Immature natural killer cell (primary cell): ENCODE data around the gene PRSS36. TPM values are rescaled to one million over a fixed set of nuclear protein-coding genes. Genes with fewer than 3 reads are reported as not detected.

Source experiments
- DNase-seq, 3 donors: peaks; one replicate each; pipeline ENCODE4 v3.0.0; 2022; ENCODE audit warnings: mixed read lengths in 1 of 3
- H3K27ac Mint-ChIP-seq, 6 donors: one replicate each; pipeline ENCODE4 v1.8.0; 2020; ENCODE audit warnings: mixed read lengths in 6 of 6, mild to moderate bottlenecking in 5 of 6, inconsistent platforms in 4 of 6, moderate library complexity in 3 of 6
- H3K27me3 Mint-ChIP-seq, 3 donors: one replicate each; pipeline ENCODE4 v1.8.0; 2020 to 2021; ENCODE audit warnings: low read depth in 3 of 3, mild to moderate bottlenecking in 3 of 3, mixed read lengths in 3 of 3, moderate library complexity in 3 of 3, inconsistent platforms in 1 of 3
- H3K36me3 Mint-ChIP-seq, 3 donors: one replicate each; pipeline ENCODE4 v1.8.0; 2020; ENCODE audit warnings: mixed read lengths in 3 of 3, inconsistent platforms in 2 of 3, mild to moderate bottlenecking in 2 of 3
- H3K4me1 Mint-ChIP-seq, 2 donors: one replicate each; pipeline ENCODE4 v1.8.0; 2020; ENCODE audit warnings: inconsistent platforms in 2 of 2, mild to moderate bottlenecking in 2 of 2, mixed read lengths in 2 of 2, moderate library complexity in 1 of 2
- H3K4me3 Mint-ChIP-seq, 5 donors: one replicate each; pipeline ENCODE4 v1.8.0; 2020; ENCODE audit warnings: mild to moderate bottlenecking in 5 of 5, mixed read lengths in 5 of 5, inconsistent platforms in 3 of 5, moderate library complexity in 3 of 5
- H3K9me3 Mint-ChIP-seq, 6 donors: one replicate each; pipeline ENCODE4 v1.8.0; 2020; ENCODE audit warnings: mild to moderate bottlenecking in 6 of 6, mixed read lengths in 6 of 6, inconsistent platforms in 4 of 6, moderate library complexity in 3 of 6
- polyA plus RNA-seq, 3 donors: library from polyadenylated mRNA; unstranded; fragments of 300-500 nt; fragmentation: Illumina TruSeq; gene quantifications; one replicate each; pipeline ENCODE4 v1.2.3, GENCODE V29; 2021

The PRSS36 gene
- polyA plus RNA-seq, 3 donors from 2014 or later: 3.4 to 8.6 (median 6.9) TPM

- peaks cover 81 to 93% of the 10 kb centered on the region in 2 donors for H3K4me1 Mint-ChIP-seq
- no peak for DNase-seq
- H3K4me3 Mint-ChIP-seq: peak overlapping the region; percentile 67 to 84 (median 75)
- peak overlapping the region; percentile 77 to 92 (median 89) for H3K27ac Mint-ChIP-seq
- H3K36me3 Mint-ChIP-seq: peaks cover 60 to 90% (median 70%) of the 10 kb centered on the region in 3 donors
- H3K9me3 Mint-ChIP-seq: peaks cover 0 to 2% (median 0%) of the 10 kb centered on the region in 6 donors
- H3K27me3 Mint-ChIP-seq: peaks cover 15 to 57% (median 37%) of the 10 kb centered on the region in 3 donors
Measured at GRCh38 chr16:31189412-31189778, 39.5 kb upstream of the PRSS36 start.

GRCh38 chr16:31188450-31189411, 38.9 kb upstream of the PRSS36 start:
- H3K27ac Mint-ChIP-seq: peak overlapping the region; percentile 77 to 92 (median 89)
- DNase-seq: peak; percentile 55 to 68 (median 63)
- peaks cover 14 to 61% (median 38%) of the 10 kb centered on the region in 3 donors for H3K27me3 Mint-ChIP-seq
- H3K36me3 Mint-ChIP-seq: peaks cover 65 to 91% (median 75%) of the 10 kb centered on the region in 3 donors
- H3K4me3 Mint-ChIP-seq: peak overlapping the region; percentile 67 to 84 (median 75)
- H3K4me1 Mint-ChIP-seq: peaks cover 85 to 94% of the 10 kb centered on the region in 2 donors
- H3K9me3 Mint-ChIP-seq: peaks cover 0 to 2% (median 0%) of the 10 kb centered on the region in 6 donors

GRCh38 chr16:31187808-31188189, 37.9 kb upstream of the PRSS36 start:
- Mint-ChIP-seq H3K9me3 (peaks cover 0 to 2% (median 0%) of the 10 kb centered on the region in 6 donors), H3K4me3 (peak overlapping the region; percentile 67 to 84 (median 75)), H3K27ac (peak overlapping the region; percentile 77 to 92 (median 89)), H3K4me1 (peaks cover 87 to 95% of the 10 kb centered on the region in 2 donors), H3K27me3 (peaks cover 14 to 66% (median 38%) of the 10 kb centered on the region in 3 donors), H3K36me3 (peaks cover 70 to 92% (median 74%) of the 10 kb centered on the region in 3 donors)
- peak in 1 of 3 donors; percentile 10 for DNase-seq

GRCh38 chr16:31186930-31187807, 37.3 kb upstream of the PRSS36 start:
- H3K36me3 Mint-ChIP-seq: peaks cover 74 to 94% (median 76%) of the 10 kb centered on the region in 3 donors

GRCh38 chr16:31186176-31186575, 36.3 kb upstream of the PRSS36 start:
- H3K36me3 Mint-ChIP-seq: peaks cover 72 to 92% (median 77%) of the 10 kb centered on the region in 3 donors
- H3K27me3 Mint-ChIP-seq: peaks cover 17 to 69% (median 42%) of the 10 kb centered on the region in 3 donors
- H3K9me3 Mint-ChIP-seq: peaks cover 0 to 2% (median 0%) of the 10 kb centered on the region in 6 donors
- peak; percentile 37 to 52 (median 47) for DNase-seq
- peaks cover 99 to 100% of the 10 kb centered on the region in 2 donors for H3K4me1 Mint-ChIP-seq
- H3K4me3 Mint-ChIP-seq: peak overlapping the region; percentile 66 to 84 (median 79)
- H3K27ac Mint-ChIP-seq: peak overlapping the region; percentile 77 to 92 (median 82)

More at GRCh38 chr16:31186930-31187807, 37.3 kb upstream of the PRSS36 start:
- Mint-ChIP-seq H3K4me3 (peak overlapping the region; percentile 69 to 84 (median 79)), H3K9me3 (peaks cover 0 to 2% (median 0%) of the 10 kb centered on the region in 6 donors), H3K27ac (peak overlapping the region; percentile 77 to 92 (median 89)), H3K4me1 (peaks cover 93 to 100% of the 10 kb centered on the region in 2 donors), H3K27me3 (peaks cover 14 to 68% (median 38%) of the 10 kb centered on the region in 3 donors)
- no peak for DNase-seq

- no peak for DNase-seq
- H3K9me3 Mint-ChIP-seq: no peaks in the 10 kb centered on the region
- H3K4me3 Mint-ChIP-seq: peak overlapping the region; percentile 66 to 84 (median 79)
- H3K4me1 Mint-ChIP-seq: peaks cover 92 to 94% of the 10 kb centered on the region in 2 donors
- H3K27ac Mint-ChIP-seq: peak overlapping the region; percentile 46 to 86 (median 81)
- peaks cover 22 to 71% (median 50%) of the 10 kb centered on the region in 3 donors for H3K27me3 Mint-ChIP-seq
- peaks cover 66 to 86% (median 70%) of the 10 kb centered on the region in 3 donors for H3K36me3 Mint-ChIP-seq
Measured at GRCh38 chr16:31185339-31185738, 35.5 kb upstream of the PRSS36 start.

- no peaks in the 10 kb centered on the region for H3K9me3 Mint-ChIP-seq
- peak in 1 of 3 donors; percentile 21 for DNase-seq
- peaks cover 88 to 90% of the 10 kb centered on the region in 2 donors for H3K4me1 Mint-ChIP-seq
- peaks cover 23 to 71% (median 55%) of the 10 kb centered on the region in 3 donors for H3K27me3 Mint-ChIP-seq
- peak overlapping the region; percentile 46 to 86 (median 81) for H3K27ac Mint-ChIP-seq
- peak overlapping the region; percentile 66 to 84 (median 79) for H3K4me3 Mint-ChIP-seq
- peaks cover 61 to 82% (median 66%) of the 10 kb centered on the region in 3 donors for H3K36me3 Mint-ChIP-seq
Measured at GRCh38 chr16:31184888-31185287, 35.0 kb upstream of the PRSS36 start.

- DNase-seq: peak in 1 of 3 donors; percentile 10
- H3K27me3 Mint-ChIP-seq: peaks cover 26 to 66% (median 57%) of the 10 kb centered on the region in 3 donors
- H3K4me1 Mint-ChIP-seq: peaks cover 81 to 84% of the 10 kb centered on the region in 2 donors
- peak overlapping the region; percentile 93 to 99 (median 96) for H3K4me3 Mint-ChIP-seq
- peaks cover 50 to 71% (median 55%) of the 10 kb centered on the region in 3 donors for H3K36me3 Mint-ChIP-seq
- H3K9me3 Mint-ChIP-seq: no peaks in the 10 kb centered on the region
- peak overlapping the region; percentile 51 to 80 (median 64) for H3K27ac Mint-ChIP-seq
Measured at GRCh38 chr16:31183432-31184428, 33.9 kb upstream of the PRSS36 start.

GRCh38 chr16:31182391-31182790, 32.5 kb upstream of the PRSS36 start:
- DNase-seq: no peak
- Mint-ChIP-seq H3K9me3 (no peaks in the 10 kb centered on the region), H3K4me1 (peaks cover 78 to 83% of the 10 kb centered on the region in 2 donors), H3K36me3 (peaks cover 46 to 59% (median 51%) of the 10 kb centered on the region in 3 donors), H3K27ac (peak overlapping the region; percentile 53 to 87 (median 74)), H3K27me3 (peaks cover 26 to 56% (median 55%) of the 10 kb centered on the region in 3 donors), H3K4me3 (peak overlapping the region; percentile 93 to 99 (median 96))

GRCh38 chr16:31181102-31181830, 31.4 kb upstream of the PRSS36 start:
- H3K27ac Mint-ChIP-seq: peak overlapping the region; percentile 87 to 98 (median 93)
- peaks cover 28 to 54% (median 52%) of the 10 kb centered on the region in 3 donors for H3K27me3 Mint-ChIP-seq
- peaks cover 76 to 80% of the 10 kb centered on the region in 2 donors for H3K4me1 Mint-ChIP-seq
- peak overlapping the region; percentile 93 to 99 (median 96) for H3K4me3 Mint-ChIP-seq
- DNase-seq: peak in 1 of 3 donors; percentile 26
- H3K36me3 Mint-ChIP-seq: peaks cover 34 to 48% (median 40%) of the 10 kb centered on the region in 3 donors
- no peaks in the 10 kb centered on the region for H3K9me3 Mint-ChIP-seq

- peak within 1 kb of the TSS; percentile 93 to 99 (median 96) for H3K4me3 Mint-ChIP-seq
- H3K27me3 Mint-ChIP-seq: peaks cover 27 to 44% (median 43%) of the 10 kb centered on the region in 3 donors
- peak; percentile 91 to 95 (median 95) for DNase-seq
- peaks cover 22 to 35% (median 27%) of the 10 kb centered on the region in 3 donors for H3K36me3 Mint-ChIP-seq
- peak within 1 kb of the TSS; percentile 90 to 100 (median 98) for H3K27ac Mint-ChIP-seq
- H3K9me3 Mint-ChIP-seq: no peaks in the 10 kb centered on the region
- H3K4me1 Mint-ChIP-seq: peaks cover 63 to 66% of the 10 kb centered on the region in 2 donors
Measured at GRCh38 chr16:31179747-31180459, 30.0 kb upstream of the PRSS36 start, which contains the start of gene FUS. TSS of gene FUS (plus strand) at chr16:31180139. CDS start at chr16:31180215, 76 bp downstream.
